SK-N-SH treated with all-trans-retinoic acid at 6 μM for 48 hours (cell line): ENCODE results near the gene LEP.

ENCODE experiments used
- ATAC-seq: fragments of 200-7000 bp; cut with Tn5 transposase; 3 replicates; pipeline ENCODE4 v1.9.1; 2020; ENCODE audit warnings: mild to moderate bottlenecking, moderate library complexity
- ARNTL ChIP-seq: fragments of 450-650 bp; formaldehyde crosslinking; IDR thresholded peaks from 2 replicates; pipeline ENCODE4 v1.5.0; 2020; ENCODE audit warnings: low read depth, mild to moderate bottlenecking, moderate library complexity, borderline replicate concordance
- BACH2 ChIP-seq: fragments of 250-450 bp; sonication (Bioruptor Pico); IDR thresholded peaks from 2 replicates; pipeline ENCODE4 v1.9.0; 2021; ENCODE audit warnings: mild to moderate bottlenecking, borderline replicate concordance
- CSDC2 ChIP-seq: fragments of 250-450 bp; sonication (Bioruptor Pico); IDR thresholded peaks from 2 replicates; pipeline ENCODE4 v1.5.0; 2020; ENCODE audit warnings: mild to moderate bottlenecking, moderate library complexity
- ESRRG ChIP-seq: fragments of 250-450 bp; sonication (Bioruptor Pico); IDR thresholded peaks from 2 replicates; pipeline ENCODE4 v1.6.1; 2021; ENCODE audit warnings: mild to moderate bottlenecking
- GLIS3 ChIP-seq: fragments of 250-450 bp; sonication (Bioruptor Pico); IDR thresholded peaks from 2 replicates; pipeline ENCODE4 v1.5.0; 2020; ENCODE audit warnings: mild to moderate bottlenecking, moderate library complexity
- ISL1 ChIP-seq: fragments of 250-450 bp; sonication (Bioruptor Pico); IDR thresholded peaks from 2 replicates; pipeline ENCODE4 v2.1.2; 2022; ENCODE audit warnings: mild to moderate bottlenecking, moderate library complexity
- OSR1 ChIP-seq: fragments of 250-450 bp; sonication (Bioruptor Pico); IDR thresholded peaks from 2 replicates; pipeline ENCODE4 v1.8.0; 2022; ENCODE audit warnings: moderate library complexity, mild to moderate bottlenecking, inconsistent platforms
- PATZ1 ChIP-seq: fragments of 250-450 bp; sonication (Bioruptor Pico); IDR thresholded peaks from 2 replicates; pipeline ENCODE4 v1.8.0; 2020; ENCODE audit warnings: mild to moderate bottlenecking, moderate library complexity, borderline replicate concordance
- PPARA ChIP-seq: fragments of 250-450 bp; sonication (Bioruptor Pico); IDR thresholded peaks from 2 replicates; pipeline ENCODE4 v1.5.0; 2020; ENCODE audit warnings: mild to moderate bottlenecking, borderline replicate concordance
- RARB ChIP-seq: fragments of 250-450 bp; sonication (Bioruptor Pico); IDR thresholded peaks from 2 replicates; pipeline ENCODE4 v1.8.0; 2021; ENCODE audit warnings: mild to moderate bottlenecking, moderate library complexity
- SNAI2 ChIP-seq: fragments of 250-450 bp; sonication (Bioruptor Pico); IDR thresholded peaks from 2 replicates; pipeline ENCODE4 v1.5.0; 2020; ENCODE audit warnings: mild to moderate bottlenecking, moderate library complexity
- TOX ChIP-seq: fragments of 250-450 bp; sonication (Bioruptor Pico); IDR thresholded peaks from 2 replicates; pipeline ENCODE4 v1.8.0; 2021; ENCODE audit warnings: mild to moderate bottlenecking, moderate library complexity, borderline replicate concordance
- ZC3H10 ChIP-seq: fragments of 250-450 bp; sonication (Bioruptor Pico); IDR thresholded peaks from 2 replicates; pipeline ENCODE4 v1.5.1; 2021; ENCODE audit warnings: mild to moderate bottlenecking, moderate library complexity
- ZFP30 ChIP-seq: fragments of 450-650 bp; formaldehyde crosslinking; IDR thresholded peaks from 2 replicates; pipeline ENCODE4 v1.5.0; 2022; ENCODE audit warnings: mild to moderate bottlenecking, moderate library complexity
- ZNF565 ChIP-seq: fragments of 450-650 bp; formaldehyde crosslinking; conservative IDR thresholded peaks from 2 replicates; pipeline ENCODE4 v1.5.0; 2020; ENCODE audit warnings: low read depth, mild to moderate bottlenecking, moderate library complexity
- ZNF70 ChIP-seq: fragments of 450-650 bp; formaldehyde crosslinking; IDR thresholded peaks from 2 replicates; pipeline ENCODE4 v1.5.0; 2020; ENCODE audit warnings: mild to moderate bottlenecking, moderate library complexity
- ZNF8 ChIP-seq: fragments of 450-650 bp; formaldehyde crosslinking; IDR thresholded peaks from 2 replicates; pipeline ENCODE4 v1.5.0; 2020; ENCODE audit warnings: mild to moderate bottlenecking, moderate library complexity
- TF ChIP-seq, protein P1 (sequence below): fragments of 250-450 bp; sonication (Bioruptor Pico); IDR thresholded peaks from 2 replicates; pipeline ENCODE4 v1.5.0; 2020; ENCODE audit warnings: mild to moderate bottlenecking, moderate library complexity
- TF ChIP-seq, protein P2 (sequence below): fragments of 250-450 bp; sonication (Bioruptor Pico); IDR thresholded peaks from 2 replicates; pipeline ENCODE4 v1.5.1; 2021; ENCODE audit warnings: mild to moderate bottlenecking, moderate library complexity
- TF ChIP-seq, protein P3 (sequence below): fragments of 250-450 bp; sonication (Bioruptor Pico); IDR thresholded peaks from 2 replicates; pipeline ENCODE4 v1.8.0; 2021; ENCODE audit warnings: low read depth, mild to moderate bottlenecking, moderate library complexity, borderline replicate concordance
- TF ChIP-seq, protein P4 (sequence below): fragments of 250-450 bp; sonication (Bioruptor Pico); IDR thresholded peaks from 2 replicates; pipeline ENCODE4 v1.5.1; 2020; ENCODE audit warnings: low read depth, mild to moderate bottlenecking, moderate library complexity

LEP gene

DNA sequence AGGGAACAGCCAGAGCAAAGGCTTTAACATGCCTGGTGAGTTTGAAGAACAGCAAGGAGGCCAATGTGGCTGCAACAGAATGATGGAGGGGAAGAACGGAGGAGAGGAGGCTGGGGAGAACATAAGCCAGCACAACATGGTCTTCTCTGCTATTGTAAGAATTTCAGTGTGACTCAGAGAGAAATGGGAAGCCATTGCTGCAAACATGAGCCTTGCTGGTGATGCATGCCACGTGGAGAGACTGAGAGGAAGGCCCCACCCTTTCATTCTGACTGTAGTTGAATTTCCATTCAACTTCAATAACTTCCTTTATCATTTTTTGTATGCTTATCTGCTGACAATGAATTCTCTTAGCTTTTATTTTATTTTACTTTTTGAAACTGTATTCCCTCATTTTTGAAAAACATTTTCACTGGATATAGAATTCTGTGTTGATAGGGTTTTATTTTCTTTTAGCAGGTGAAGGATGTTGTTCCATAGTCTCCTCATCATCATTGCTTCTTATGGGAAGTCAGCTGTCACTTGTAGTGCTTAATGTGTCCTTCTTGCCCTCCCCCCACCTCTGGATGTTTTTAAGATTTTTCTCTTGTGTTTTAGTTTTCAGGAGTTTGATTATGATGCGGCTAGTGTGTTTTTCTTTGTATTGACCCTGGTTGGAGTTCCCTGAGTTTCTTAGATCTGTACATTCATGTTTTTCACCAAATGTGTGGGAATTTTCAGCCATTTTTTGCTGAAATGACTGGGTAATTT lies 46.4 kb upstream of the LEP start:
- TF ChIP-seq ZNF8 (CRISPR knock-in tag) (no peak), RARB (CRISPR knock-in tag) (no peak), ZNF70 (no peak), SNAI2 (CRISPR knock-in tag) (no peak), ESRRG (CRISPR knock-in tag) (no peak), ZNF565 (CRISPR knock-in tag) (no peak), CSDC2 (no peak), BACH2 (CRISPR knock-in tag) (no peak), ZFP30 (CRISPR knock-in tag) (no peak), ISL1 (CRISPR knock-in tag) (no peak), PATZ1 (CRISPR knock-in tag) (no peak), ZC3H10 (CRISPR knock-in tag) (no peak), ARNTL (CRISPR knock-in tag) (no peak), TOX (CRISPR knock-in tag) (no peak), GLIS3 (CRISPR knock-in tag) (no peak)
- TF ChIP-seq, protein P1, sequence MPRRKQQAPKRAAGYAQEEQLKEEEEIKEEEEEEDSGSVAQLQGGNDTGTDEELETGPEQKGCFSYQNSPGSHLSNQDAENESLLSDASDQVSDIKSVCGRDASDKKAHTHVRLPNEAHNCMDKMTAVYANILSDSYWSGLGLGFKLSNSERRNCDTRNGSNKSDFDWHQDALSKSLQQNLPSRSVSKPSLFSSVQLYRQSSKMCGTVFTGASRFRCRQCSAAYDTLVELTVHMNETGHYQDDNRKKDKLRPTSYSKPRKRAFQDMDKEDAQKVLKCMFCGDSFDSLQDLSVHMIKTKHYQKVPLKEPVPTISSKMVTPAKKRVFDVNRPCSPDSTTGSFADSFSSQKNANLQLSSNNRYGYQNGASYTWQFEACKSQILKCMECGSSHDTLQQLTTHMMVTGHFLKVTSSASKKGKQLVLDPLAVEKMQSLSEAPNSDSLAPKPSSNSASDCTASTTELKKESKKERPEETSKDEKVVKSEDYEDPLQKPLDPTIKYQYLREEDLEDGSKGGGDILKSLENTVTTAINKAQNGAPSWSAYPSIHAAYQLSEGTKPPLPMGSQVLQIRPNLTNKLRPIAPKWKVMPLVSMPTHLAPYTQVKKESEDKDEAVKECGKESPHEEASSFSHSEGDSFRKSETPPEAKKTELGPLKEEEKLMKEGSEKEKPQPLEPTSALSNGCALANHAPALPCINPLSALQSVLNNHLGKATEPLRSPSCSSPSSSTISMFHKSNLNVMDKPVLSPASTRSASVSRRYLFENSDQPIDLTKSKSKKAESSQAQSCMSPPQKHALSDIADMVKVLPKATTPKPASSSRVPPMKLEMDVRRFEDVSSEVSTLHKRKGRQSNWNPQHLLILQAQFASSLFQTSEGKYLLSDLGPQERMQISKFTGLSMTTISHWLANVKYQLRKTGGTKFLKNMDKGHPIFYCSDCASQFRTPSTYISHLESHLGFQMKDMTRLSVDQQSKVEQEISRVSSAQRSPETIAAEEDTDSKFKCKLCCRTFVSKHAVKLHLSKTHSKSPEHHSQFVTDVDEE (CRISPR knock-in tag) = no peak
- TF ChIP-seq, protein P2, sequence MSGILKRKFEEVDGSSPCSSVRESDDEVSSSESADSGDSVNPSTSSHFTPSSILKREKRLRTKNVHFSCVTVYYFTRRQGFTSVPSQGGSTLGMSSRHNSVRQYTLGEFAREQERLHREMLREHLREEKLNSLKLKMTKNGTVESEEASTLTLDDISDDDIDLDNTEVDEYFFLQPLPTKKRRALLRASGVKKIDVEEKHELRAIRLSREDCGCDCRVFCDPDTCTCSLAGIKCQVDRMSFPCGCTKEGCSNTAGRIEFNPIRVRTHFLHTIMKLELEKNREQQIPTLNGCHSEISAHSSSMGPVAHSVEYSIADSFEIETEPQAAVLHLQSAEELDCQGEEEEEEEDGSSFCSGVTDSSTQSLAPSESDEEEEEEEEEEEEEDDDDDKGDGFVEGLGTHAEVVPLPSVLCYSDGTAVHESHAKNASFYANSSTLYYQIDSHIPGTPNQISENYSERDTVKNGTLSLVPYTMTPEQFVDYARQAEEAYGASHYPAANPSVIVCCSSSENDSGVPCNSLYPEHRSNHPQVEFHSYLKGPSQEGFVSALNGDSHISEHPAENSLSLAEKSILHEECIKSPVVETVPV (CRISPR knock-in tag) = no peak
- TF ChIP-seq, protein P3, sequence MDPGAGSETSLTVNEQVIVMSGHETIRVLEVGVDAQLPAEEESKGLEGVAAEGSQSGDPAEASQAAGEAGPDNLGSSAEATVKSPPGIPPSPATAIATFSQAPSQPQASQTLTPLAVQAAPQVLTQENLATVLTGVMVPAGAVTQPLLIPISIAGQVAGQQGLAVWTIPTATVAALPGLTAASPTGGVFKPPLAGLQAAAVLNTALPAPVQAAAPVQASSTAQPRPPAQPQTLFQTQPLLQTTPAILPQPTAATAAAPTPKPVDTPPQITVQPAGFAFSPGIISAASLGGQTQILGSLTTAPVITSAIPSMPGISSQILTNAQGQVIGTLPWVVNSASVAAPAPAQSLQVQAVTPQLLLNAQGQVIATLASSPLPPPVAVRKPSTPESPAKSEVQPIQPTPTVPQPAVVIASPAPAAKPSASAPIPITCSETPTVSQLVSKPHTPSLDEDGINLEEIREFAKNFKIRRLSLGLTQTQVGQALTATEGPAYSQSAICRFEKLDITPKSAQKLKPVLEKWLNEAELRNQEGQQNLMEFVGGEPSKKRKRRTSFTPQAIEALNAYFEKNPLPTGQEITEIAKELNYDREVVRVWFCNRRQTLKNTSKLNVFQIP (CRISPR knock-in tag) = no peak
- no peak for ATAC-seq

GRCh38 chr7:128197589-128197988 lies 43.5 kb upstream of the LEP start:
- no peak; the same call in 2 of the 3 replicates for ATAC-seq
- TF ChIP-seq GLIS3 (CRISPR knock-in tag) = no peak
- TF ChIP-seq, protein P4, sequence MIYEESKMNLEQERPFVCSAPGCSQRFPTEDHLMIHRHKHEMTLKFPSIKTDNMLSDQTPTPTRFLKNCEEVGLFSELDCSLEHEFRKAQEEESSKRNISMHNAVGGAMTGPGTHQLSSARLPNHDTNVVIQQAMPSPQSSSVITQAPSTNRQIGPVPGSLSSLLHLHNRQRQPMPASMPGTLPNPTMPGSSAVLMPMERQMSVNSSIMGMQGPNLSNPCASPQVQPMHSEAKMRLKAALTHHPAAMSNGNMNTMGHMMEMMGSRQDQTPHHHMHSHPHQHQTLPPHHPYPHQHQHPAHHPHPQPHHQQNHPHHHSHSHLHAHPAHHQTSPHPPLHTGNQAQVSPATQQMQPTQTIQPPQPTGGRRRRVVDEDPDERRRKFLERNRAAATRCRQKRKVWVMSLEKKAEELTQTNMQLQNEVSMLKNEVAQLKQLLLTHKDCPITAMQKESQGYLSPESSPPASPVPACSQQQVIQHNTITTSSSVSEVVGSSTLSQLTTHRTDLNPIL (CRISPR knock-in tag) = no peak
- TF ChIP-seq PPARA = no peak
- TF ChIP-seq CSDC2 = no peak
- TF ChIP-seq, protein P1 (CRISPR knock-in tag) = no peak
- TF ChIP-seq, protein P2 (CRISPR knock-in tag) = no peak
- no peak for TF ChIP-seq ZFP30 (CRISPR knock-in tag)
- no peak for TF ChIP-seq ARNTL (CRISPR knock-in tag)
- no peak for TF ChIP-seq ISL1 (CRISPR knock-in tag)
- TF ChIP-seq PATZ1 (CRISPR knock-in tag) = no peak
- TF ChIP-seq RARB (CRISPR knock-in tag) = no peak
- no peak for TF ChIP-seq ZNF70
- no peak for TF ChIP-seq BACH2 (CRISPR knock-in tag)
- TF ChIP-seq ZNF565 (CRISPR knock-in tag) = no peak
- no peak for TF ChIP-seq ZC3H10 (CRISPR knock-in tag)
- TF ChIP-seq TOX (CRISPR knock-in tag) = no peak
- no peak for TF ChIP-seq ZNF8 (CRISPR knock-in tag)
- TF ChIP-seq OSR1 (CRISPR knock-in tag) = no peak
- TF ChIP-seq SNAI2 (CRISPR knock-in tag) = no peak
